Kidney epithelial cell (primary cell): Measurements from ENCODE around the gene CDK6. TPM values are rescaled to one million over a fixed set of nuclear protein-coding genes. Genes with fewer than 3 reads are reported as not detected.

Experiments
- DNase-seq: peaks from one replicate; pipeline ENCODE4 v3.0.0-alpha.2; 2010; ENCODE audit warnings: low read depth
- H3K27me3 ChIP-seq: 2 replicates; pipeline ENCODE4 v1.6.0; 2011; ENCODE audit warnings: low read length; ENCODE audit not compliant: control insufficient read depth, insufficient read depth
- H3K36me3 ChIP-seq: 2 replicates; pipeline ENCODE4 v1.5.1; 2011; ENCODE audit warnings: low read length; ENCODE audit not compliant: control insufficient read depth, insufficient read depth
- H3K4me3 ChIP-seq: 2 replicates; pipeline ENCODE4 v1.5.1; 2011; ENCODE audit warnings: low read depth, mild to moderate bottlenecking, control low read depth, low read length
- total RNA-seq: library from RNA; depleted of rRNA; stranded (reverse); fragments of >200 nt; gene quantifications from 2 replicates; pipeline ENCODE4 v1.2.3, GENCODE V29; 2015
- TF ChIP-seq, protein P1 (sequence below): IDR thresholded peaks from 2 replicates; pipeline ENCODE4 v1.5.1; 2011; ENCODE audit warnings: mild to moderate bottlenecking, moderate library complexity, low read length, control low read depth, inconsistent platforms; ENCODE audit not compliant: insufficient read depth, poor library complexity, severe bottlenecking

CDK6 gene
- total RNA-seq, 1 donor from 2014 or later, result 91.0 TPM

DNA sequence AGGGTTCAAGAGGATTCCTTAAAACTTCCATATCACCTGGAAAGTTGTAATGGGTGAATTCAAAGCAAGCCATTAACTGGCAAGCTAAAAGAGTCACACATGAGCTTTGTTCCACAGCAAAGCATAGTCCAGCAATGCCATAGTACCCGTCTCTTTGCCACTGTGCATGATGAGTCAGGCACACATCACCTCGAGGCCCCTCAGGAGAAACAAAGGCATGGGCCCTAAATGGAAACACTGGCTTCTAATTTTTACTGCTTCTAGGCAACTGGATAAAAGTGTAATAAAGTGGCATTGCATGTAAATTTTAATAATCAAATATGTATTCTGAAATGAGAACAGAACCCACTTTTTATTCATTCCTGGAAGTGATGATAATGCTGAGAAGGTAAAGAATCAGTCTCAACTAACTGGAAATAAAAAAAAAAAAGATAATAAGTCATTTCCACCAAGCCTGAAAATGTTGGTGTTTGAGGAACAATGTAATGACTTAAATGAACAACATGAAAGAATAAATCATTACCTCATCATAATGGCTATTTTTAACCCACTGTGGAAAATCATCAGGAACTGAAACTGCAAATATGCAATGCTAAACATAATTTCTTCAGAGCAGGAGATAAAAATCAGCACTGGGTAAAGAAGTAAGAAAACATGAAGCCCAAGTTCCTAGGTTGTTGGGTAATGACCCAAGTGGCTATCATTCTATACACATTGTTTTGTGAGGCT lies 104.9 kb downstream of the CDK6 start:
- no peaks in the 10 kb centered on the region for H3K36me3 ChIP-seq
- no peak overlapping the region for H3K4me3 ChIP-seq
- no peak for DNase-seq
- TF ChIP-seq, protein P1, sequence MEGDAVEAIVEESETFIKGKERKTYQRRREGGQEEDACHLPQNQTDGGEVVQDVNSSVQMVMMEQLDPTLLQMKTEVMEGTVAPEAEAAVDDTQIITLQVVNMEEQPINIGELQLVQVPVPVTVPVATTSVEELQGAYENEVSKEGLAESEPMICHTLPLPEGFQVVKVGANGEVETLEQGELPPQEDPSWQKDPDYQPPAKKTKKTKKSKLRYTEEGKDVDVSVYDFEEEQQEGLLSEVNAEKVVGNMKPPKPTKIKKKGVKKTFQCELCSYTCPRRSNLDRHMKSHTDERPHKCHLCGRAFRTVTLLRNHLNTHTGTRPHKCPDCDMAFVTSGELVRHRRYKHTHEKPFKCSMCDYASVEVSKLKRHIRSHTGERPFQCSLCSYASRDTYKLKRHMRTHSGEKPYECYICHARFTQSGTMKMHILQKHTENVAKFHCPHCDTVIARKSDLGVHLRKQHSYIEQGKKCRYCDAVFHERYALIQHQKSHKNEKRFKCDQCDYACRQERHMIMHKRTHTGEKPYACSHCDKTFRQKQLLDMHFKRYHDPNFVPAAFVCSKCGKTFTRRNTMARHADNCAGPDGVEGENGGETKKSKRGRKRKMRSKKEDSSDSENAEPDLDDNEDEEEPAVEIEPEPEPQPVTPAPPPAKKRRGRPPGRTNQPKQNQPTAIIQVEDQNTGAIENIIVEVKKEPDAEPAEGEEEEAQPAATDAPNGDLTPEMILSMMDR, result no peak
- H3K27me3 ChIP-seq, result no peaks in the 10 kb centered on the region

DNA sequence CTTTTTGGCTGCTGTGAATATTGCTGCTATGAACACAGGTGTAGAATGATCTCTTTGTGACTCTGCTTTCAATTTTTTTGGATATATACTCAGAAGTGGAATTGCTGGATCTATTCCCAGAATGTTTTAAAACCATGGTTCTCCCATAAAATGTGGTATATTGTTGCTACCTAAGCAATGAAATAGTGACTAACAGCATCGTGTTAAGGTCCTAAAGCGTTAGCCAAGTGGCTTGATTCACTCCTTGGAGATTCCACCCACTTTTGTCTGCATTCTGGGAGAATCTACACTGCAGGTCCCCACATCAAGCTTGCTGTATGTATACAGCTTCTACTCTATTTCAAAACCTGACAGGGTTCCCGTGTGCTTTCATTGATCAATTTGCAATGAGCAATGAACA lies 105.6 kb downstream of the CDK6 start:
- H3K27me3 ChIP-seq, result no peaks in the 10 kb centered on the region
- TF ChIP-seq, protein P1, result no peak
- DNase-seq, result no peak
- H3K36me3 ChIP-seq, result no peaks in the 10 kb centered on the region
- no peak overlapping the region for H3K4me3 ChIP-seq

DNA sequence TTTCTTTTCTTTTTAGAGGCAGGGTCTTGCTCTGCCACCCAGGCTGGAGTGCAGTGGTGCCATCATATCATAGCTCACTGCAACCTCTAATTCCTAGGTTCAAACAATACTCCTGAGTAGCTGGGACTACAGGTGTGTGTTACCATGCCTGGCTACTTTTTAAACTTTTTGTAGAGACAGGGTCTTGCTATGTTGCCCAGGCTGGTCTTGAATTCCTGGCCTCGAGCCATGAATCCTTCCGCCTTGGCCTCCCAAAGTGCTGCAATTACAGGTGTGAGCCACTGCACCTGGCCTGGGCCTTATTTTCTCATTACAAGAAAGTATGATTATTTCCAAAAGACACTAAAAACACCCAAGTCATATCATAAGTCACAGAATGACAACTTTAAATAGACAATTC lies 106.6 kb downstream of the CDK6 start:
- TF ChIP-seq, protein P1, result no peak
- no peak for DNase-seq
- H3K27me3 ChIP-seq, result no peaks in the 10 kb centered on the region

DNA sequence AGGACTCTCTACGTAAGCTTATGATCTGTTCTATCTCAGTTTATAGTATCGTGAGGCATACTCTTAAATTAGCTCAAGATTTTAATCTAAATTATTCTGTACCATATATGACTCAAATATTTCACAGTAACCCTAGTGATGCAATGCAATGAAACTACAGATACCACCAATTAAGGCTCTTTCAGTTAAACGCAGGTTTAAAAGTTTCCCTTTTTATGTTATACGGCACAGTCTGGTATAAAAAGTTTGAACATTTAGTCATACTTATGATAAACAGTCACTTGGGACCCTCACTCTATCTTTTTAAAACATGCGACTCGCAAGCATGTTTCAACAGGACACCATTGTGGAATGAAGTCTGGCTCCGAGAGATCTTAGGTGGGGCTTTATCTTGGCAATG lies 107.2 kb downstream of the CDK6 start:
- H3K36me3 ChIP-seq, result no peaks in the 10 kb centered on the region
- H3K4me3 ChIP-seq, result no peak overlapping the region
- TF ChIP-seq, protein P1, result no peak
- no peaks in the 10 kb centered on the region for H3K27me3 ChIP-seq
- DNase-seq, result no peak

More for the DNA sequence above, 106.6 kb downstream of the CDK6 start:
- H3K4me3 ChIP-seq, result no peak overlapping the region
- no peaks in the 10 kb centered on the region for H3K36me3 ChIP-seq

DNA sequence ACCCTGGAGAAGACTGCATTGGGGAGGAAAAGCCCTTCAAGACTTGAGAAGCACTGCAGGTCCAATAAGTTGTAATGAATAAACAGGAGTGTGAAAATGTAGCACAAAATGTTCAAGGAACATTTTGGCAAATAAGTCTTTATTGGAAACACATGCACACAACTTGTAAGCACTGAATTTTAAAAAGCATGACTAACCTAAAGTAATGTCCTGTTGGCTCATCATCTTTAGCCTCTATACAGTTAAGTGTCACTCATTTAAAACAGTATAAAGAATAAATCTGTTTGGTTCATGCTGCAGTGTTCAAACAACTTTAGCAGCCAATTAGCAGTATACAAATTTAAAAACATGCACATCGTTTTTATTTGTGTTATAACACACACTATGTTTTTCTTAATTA lies 108.6 kb downstream of the CDK6 start:
- no peak for DNase-seq
- Histone ChIP-seq H3K4me3 (no peak overlapping the region), H3K27me3 (no peaks in the 10 kb centered on the region), H3K36me3 (no peaks in the 10 kb centered on the region)
- TF ChIP-seq, protein P1, result no peak
